ENCODE data around the gene KLHL1. TPM values are rescaled to one million over a fixed set of nuclear protein-coding genes. Genes with fewer than 3 reads are reported as not detected.

KLHL1 gene
- total RNA-seq, 4 donors from 2014 or later = not detected

DNA sequence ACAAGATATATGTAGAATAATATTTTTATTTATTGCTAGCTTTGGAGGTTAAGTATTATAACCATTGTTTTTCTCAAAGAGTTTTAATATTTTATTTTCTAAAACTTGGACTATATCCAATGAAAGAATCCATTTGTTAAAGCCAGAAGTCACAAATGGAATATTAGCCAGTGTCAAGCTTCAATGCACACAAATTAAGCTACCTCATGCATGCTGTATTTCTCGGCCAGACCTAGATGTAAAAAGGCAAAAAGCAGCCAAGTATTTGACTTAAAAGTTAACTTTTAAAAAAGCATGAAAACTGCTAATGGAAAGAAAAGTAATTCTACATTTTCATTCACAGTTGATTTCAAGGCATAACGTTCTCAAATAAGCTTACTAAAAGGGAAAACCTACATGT, 160.7 kb downstream of the KLHL1 start:
- no peak for TF ChIP-seq POLR2A (IDR thresholded peaks at IDR 0.05)
- TF ChIP-seq, protein P1, sequence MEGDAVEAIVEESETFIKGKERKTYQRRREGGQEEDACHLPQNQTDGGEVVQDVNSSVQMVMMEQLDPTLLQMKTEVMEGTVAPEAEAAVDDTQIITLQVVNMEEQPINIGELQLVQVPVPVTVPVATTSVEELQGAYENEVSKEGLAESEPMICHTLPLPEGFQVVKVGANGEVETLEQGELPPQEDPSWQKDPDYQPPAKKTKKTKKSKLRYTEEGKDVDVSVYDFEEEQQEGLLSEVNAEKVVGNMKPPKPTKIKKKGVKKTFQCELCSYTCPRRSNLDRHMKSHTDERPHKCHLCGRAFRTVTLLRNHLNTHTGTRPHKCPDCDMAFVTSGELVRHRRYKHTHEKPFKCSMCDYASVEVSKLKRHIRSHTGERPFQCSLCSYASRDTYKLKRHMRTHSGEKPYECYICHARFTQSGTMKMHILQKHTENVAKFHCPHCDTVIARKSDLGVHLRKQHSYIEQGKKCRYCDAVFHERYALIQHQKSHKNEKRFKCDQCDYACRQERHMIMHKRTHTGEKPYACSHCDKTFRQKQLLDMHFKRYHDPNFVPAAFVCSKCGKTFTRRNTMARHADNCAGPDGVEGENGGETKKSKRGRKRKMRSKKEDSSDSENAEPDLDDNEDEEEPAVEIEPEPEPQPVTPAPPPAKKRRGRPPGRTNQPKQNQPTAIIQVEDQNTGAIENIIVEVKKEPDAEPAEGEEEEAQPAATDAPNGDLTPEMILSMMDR (IDR thresholded peaks at IDR 0.05) = no peak
- TF ChIP-seq EP300 (IDR thresholded peaks at IDR 0.05) = no peak
- Histone ChIP-seq H3K9me3 (no peaks in the 10 kb centered on the region), H3K27ac (no peak overlapping the region), H3K4me1 (no peaks in the 10 kb centered on the region), H3K4me3 (no peak overlapping the region), H3K36me3 (no peaks in the 10 kb centered on the region), H3K27me3 (no peaks in the 10 kb centered on the region)
- no peak for DNase-seq (ENCODE audit: low spot score in 2 of 2)
- WGBS, 2 donors = 52 to 62% methylated on average over 2 of the region's 2 CpGs

DNA sequence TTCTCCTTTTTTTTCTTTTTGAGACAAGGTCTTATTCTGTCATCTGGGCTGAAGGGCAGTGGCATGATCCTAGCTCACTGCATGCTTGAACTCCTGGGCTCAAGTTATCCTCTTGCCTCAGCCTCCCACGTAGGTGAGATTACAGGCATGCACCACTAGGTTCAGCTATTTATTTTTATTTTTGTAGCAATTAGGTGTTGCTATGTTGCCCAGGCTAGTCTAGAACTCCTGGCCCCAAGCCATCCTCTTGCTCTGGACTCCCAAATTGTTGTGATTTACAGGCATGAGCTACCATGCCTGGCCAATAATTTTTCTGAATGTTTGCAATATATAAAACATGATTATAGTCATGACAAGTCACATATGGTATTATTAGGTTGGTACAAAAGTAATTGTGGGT, 161.7 kb downstream of the KLHL1 start:
- Histone ChIP-seq H3K36me3 (no peaks in the 10 kb centered on the region), H3K4me1 (no peaks in the 10 kb centered on the region), H3K27me3 (no peaks in the 10 kb centered on the region), H3K4me3 (no peak overlapping the region), H3K9me3 (no peaks in the 10 kb centered on the region), H3K27ac (no peak overlapping the region)
- 63 to 79% methylated on average over 1 of the region's 1 CpG for WGBS, 2 donors
- TF ChIP-seq POLR2A (IDR thresholded peaks at IDR 0.05) = no peak
- TF ChIP-seq, protein P1 (IDR thresholded peaks at IDR 0.05) = no peak
- DNase-seq (ENCODE audit: low spot score in 2 of 2) = no peak

DNA sequence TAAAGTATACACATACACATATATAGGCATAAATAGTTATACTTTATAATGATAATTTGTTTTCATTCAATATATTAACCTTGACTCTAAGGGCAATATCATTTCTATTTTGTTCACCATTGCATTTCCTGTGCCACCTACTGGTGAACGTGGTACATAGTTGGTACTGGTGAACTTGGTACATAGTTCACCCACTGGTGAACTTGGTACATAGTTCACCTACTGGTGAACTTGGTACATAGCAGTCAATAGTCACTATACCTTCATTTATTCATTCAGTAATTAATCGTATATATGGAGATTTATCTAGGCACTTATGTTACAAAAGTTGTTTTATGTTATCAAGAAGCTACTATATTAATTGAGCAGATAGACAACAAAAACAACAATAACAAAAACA, 173.2 kb downstream of the KLHL1 start:
- Histone ChIP-seq H3K27me3 (no peaks in the 10 kb centered on the region), H3K4me1 (no peaks in the 10 kb centered on the region), H3K9me3 (no peaks in the 10 kb centered on the region), H3K27ac (no peak overlapping the region), H3K36me3 (no peaks in the 10 kb centered on the region), H3K4me3 (no peak overlapping the region)
- 72 to 77% methylated on average over 2 of the region's 2 CpGs for WGBS, 2 donors
- DNase-seq (ENCODE audit: low spot score in 2 of 2) = no peak
- TF ChIP-seq, protein P1 (IDR thresholded peaks at IDR 0.05) = no peak
- TF ChIP-seq EP300 (IDR thresholded peaks at IDR 0.05) = no peak
- no peak for TF ChIP-seq POLR2A (IDR thresholded peaks at IDR 0.05)

DNA sequence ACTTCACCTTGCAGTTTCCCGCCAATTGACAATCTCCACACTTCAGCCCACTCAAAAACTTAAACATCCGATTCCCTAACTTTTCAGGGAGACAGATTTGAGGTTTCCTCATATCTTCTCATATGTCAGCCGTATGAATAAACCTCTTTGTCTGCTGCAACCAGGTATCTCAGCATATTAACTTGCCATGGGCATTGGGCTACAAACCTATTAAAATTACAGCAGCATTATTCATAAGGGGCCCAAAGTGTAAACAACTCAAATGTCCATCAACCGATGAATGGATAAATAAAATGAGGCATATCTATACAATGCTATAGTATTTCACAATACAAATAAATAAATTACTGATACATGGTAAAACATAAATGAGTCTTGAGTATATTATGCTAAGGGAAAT, 180.0 kb downstream of the KLHL1 start:
- Histone ChIP-seq H3K4me1 (no peaks in the 10 kb centered on the region), H3K4me3 (no peak overlapping the region), H3K9me3 (no peaks in the 10 kb centered on the region), H3K27ac (no peak overlapping the region), H3K36me3 (no peaks in the 10 kb centered on the region), H3K27me3 (no peaks in the 10 kb centered on the region)
- TF ChIP-seq, protein P1 (IDR thresholded peaks at IDR 0.05) = no peak
- TF ChIP-seq EP300 (IDR thresholded peaks at IDR 0.05) = no peak
- no peak for TF ChIP-seq POLR2A (IDR thresholded peaks at IDR 0.05)
- DNase-seq (ENCODE audit: low spot score in 2 of 2) = no peak
- WGBS, 2 donors = 88 to 96% methylated on average over 4 of the region's 4 CpGs

DNA sequence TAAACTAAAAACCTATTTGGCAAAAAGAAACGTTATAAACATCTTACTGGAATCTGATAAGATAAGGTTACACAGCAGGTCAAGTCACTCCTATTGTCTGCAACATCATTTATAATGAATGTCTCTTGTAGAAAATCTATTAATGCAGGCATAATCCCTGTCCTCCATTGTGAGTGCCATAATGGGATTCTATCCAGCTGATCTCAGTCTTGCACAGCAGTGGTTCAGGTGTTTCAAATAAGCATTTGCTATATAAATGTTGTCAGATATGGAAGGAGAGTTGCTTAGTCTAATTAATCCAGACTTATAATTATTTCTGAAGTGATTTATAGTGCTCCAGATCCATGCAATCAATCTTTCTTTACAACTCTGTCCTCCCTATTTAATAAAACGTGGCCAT, 187.1 kb downstream of the KLHL1 start:
- TF ChIP-seq, protein P1 (IDR thresholded peaks at IDR 0.05) = no peak
- TF ChIP-seq EP300 (IDR thresholded peaks at IDR 0.05) (no peak), POLR2A (IDR thresholded peaks at IDR 0.05) (no peak)
- Histone ChIP-seq H3K4me1 (no peaks in the 10 kb centered on the region), H3K27me3 (no peaks in the 10 kb centered on the region), H3K9me3 (peaks cover 0 to 3% (median 0%) of the 10 kb centered on the region in 4 donors), H3K27ac (no peak overlapping the region), H3K36me3 (no peaks in the 10 kb centered on the region), H3K4me3 (no peak overlapping the region)
- WGBS, 2 donors = 30 to 33% methylated on average over 2 of the region's 2 CpGs
- DNase-seq (ENCODE audit: low spot score in 2 of 2) = no peak
